Sigmoid colon (tissue), 7 donors: ENCODE measurements around the gene ZNF511. TPM values are rescaled to one million over a fixed set of nuclear protein-coding genes. Genes with fewer than 3 reads are reported as not detected.

Experiments used
- DNase-seq: peaks from one replicate; pipeline ENCODE4 v3.0.0-alpha.2; 2019
- H3K27ac ChIP-seq, 4 donors: fragments of 200-600 bp; sonication (generic); one replicate each; pipeline ENCODE4 v1.5.1; 2016 to 2019; ENCODE audit warnings: mild to moderate bottlenecking in 1 of 4
- H3K27me3 ChIP-seq, 3 donors: fragments of 200-600 bp; sonication (generic); one replicate each; pipeline ENCODE4 v1.5.1; 2019; ENCODE audit warnings: mild to moderate bottlenecking in 1 of 3
- H3K36me3 ChIP-seq, 4 donors: fragments of 200-600 bp; sonication (generic); one replicate each; pipeline ENCODE4 v1.5.1; 2016 to 2019
- H3K4me1 ChIP-seq, 4 donors: fragments of 200-600 bp; sonication (generic); one replicate each; pipeline ENCODE4 v1.5.1; 2017 to 2019
- H3K4me3 ChIP-seq, 4 donors: fragments of 200-600 bp; sonication (generic); one replicate each; pipeline ENCODE4 v1.5.1; 2017 to 2019; ENCODE audit warnings: mild to moderate bottlenecking in 2 of 4, moderate library complexity in 1 of 4
- H3K9me3 ChIP-seq, 4 donors: fragments of 200-600 bp in 3 of 4; sonication (generic) in 3 of 4; one replicate each; pipeline versions ENCODE4 v1.5.1 to v1.6.1; 2013 to 2019
- EP300 ChIP-seq, 4 donors: sonication (generic); formaldehyde crosslinking; IDR thresholded peaks; one replicate each; pipeline ENCODE4 v1.6.1; 2017; ENCODE audit warnings: antibody characterized with exemption in 4 of 4
- POLR2A ChIP-seq, 2 donors: fragments of 450-650 bp; IDR thresholded peaks; one replicate each; pipeline ENCODE4 v1.6.1; 2016; ENCODE audit warnings: antibody characterized with exemption in 2 of 2, mild to moderate bottlenecking in 2 of 2, moderate library complexity in 2 of 2
- POLR2AphosphoS5 ChIP-seq, 4 donors: sonication (generic); formaldehyde crosslinking; IDR thresholded peaks; one replicate each; pipeline ENCODE4 v1.6.1; 2017; ENCODE audit warnings: antibody characterized with exemption in 4 of 4
- WGBS, 2 donors: extraction: QIAGEN DNeasy Blood & Tissue Kit; methylation state at CpG; one replicate each; pipeline ENCODE4 v1.1.7; 2013; 5-methylcytosine and 5-hydroxymethylcytosine counted together
- intact Hi-C: fragments of 100-400 bp; cut with DNase I; formaldehyde crosslinking; loops from one replicate; pipeline ENCODE4 v1.15.1; 2023
- polyA plus RNA-seq, 3 donors: library from polyadenylated mRNA; stranded (reverse); fragments of 200-250 nt; gene quantifications; one replicate each; pipeline ENCODE4 v1.2.3, GENCODE V29; 2013
- total RNA-seq, 4 donors: library from RNA; depleted of rRNA; stranded (reverse); fragments of >200 nt; gene quantifications; one replicate each; pipeline ENCODE4 v1.1.0, GENCODE V29; 2016
- TF ChIP-seq, protein P1 (sequence below), 4 experiments: fragments of 450-650 bp in 3 of 4; fragments of 200-600 bp in 1 of 4; IDR thresholded peaks; one replicate each; pipeline ENCODE4 v1.5.1; 2016 to 2019; ENCODE audit warnings: antibody characterized with exemption in 4 of 4, mild to moderate bottlenecking in 3 of 4, moderate library complexity in 2 of 4
- donor health status: healthy with polysubstance abuse.
- donor health status: Bipolar disorder and iron deficiency.
- donor health status: healthy.

The ZNF511 gene
- total and polyA plus RNA-seq, 7 donors, result 34.7 to 55.6 (median 47.4) TPM

DNA sequence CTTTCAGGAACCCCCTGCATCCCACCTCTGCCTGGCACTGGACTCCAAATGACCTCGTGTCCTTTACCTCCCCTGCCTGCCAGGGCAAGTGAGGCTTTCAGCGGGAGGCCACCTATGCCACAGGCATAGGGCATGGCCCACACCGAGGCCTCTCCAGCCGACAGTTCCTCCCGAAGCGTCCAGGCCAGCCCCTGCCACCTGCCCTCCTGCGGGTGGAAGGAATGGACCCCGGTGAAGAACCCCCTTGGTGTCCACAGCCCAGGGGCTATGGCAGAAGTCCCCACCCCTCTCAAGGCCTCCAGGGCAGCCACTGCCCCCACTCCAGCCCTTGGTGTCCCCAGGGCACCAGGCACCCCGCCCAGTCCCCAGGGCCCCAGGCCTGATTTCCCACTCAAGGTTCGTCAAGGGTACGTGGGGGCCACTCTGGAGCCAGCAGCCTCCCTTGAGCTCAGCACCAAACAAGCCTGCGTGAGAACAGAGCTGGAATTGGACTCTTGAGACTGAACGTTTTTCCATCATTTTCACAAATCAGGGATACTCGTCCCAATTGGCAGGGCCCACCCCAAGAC, 46.0 kb downstream of the ZNF511 start:
- WGBS, 2 donors, result 94 to 95% methylated on average over 14 of the region's 14 CpGs
- TF ChIP-seq POLR2AphosphoS5 (IDR thresholded peaks at IDR 0.05) (no peak), EP300 (IDR thresholded peaks at IDR 0.05) (no peak), POLR2A (IDR thresholded peaks at IDR 0.05) (no peak)
- TF ChIP-seq, protein P1, sequence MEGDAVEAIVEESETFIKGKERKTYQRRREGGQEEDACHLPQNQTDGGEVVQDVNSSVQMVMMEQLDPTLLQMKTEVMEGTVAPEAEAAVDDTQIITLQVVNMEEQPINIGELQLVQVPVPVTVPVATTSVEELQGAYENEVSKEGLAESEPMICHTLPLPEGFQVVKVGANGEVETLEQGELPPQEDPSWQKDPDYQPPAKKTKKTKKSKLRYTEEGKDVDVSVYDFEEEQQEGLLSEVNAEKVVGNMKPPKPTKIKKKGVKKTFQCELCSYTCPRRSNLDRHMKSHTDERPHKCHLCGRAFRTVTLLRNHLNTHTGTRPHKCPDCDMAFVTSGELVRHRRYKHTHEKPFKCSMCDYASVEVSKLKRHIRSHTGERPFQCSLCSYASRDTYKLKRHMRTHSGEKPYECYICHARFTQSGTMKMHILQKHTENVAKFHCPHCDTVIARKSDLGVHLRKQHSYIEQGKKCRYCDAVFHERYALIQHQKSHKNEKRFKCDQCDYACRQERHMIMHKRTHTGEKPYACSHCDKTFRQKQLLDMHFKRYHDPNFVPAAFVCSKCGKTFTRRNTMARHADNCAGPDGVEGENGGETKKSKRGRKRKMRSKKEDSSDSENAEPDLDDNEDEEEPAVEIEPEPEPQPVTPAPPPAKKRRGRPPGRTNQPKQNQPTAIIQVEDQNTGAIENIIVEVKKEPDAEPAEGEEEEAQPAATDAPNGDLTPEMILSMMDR (IDR thresholded peaks at IDR 0.05), result no peak
- intact Hi-C loops, result no loop called here
- H3K36me3 ChIP-seq, result no peaks in the 10 kb centered on the region
- H3K9me3 ChIP-seq, result no peaks in the 10 kb centered on the region
- peak; percentile 55 for DNase-seq
- no peak overlapping the region for H3K27ac ChIP-seq
- peaks cover 0 to 18% (median 16%) of the 10 kb centered on the region in 4 donors for H3K4me1 ChIP-seq
- H3K27me3 ChIP-seq, result peaks cover 3 to 61% (median 27%) of the 10 kb centered on the region in 3 donors
- H3K4me3 ChIP-seq, result no peak overlapping the region

GRCh38 chr10:133355266-133355665, 46.6 kb downstream of the ZNF511 start:
- H3K27ac ChIP-seq, result no peak overlapping the region
- intact Hi-C loops, result no loop called here
- H3K36me3 ChIP-seq, result no peaks in the 10 kb centered on the region
- peaks cover 3 to 56% (median 26%) of the 10 kb centered on the region in 3 donors for H3K27me3 ChIP-seq
- H3K4me3 ChIP-seq, result no peak overlapping the region
- 91 to 92% methylated on average over 6 of the region's 6 CpGs for WGBS, 2 donors
- DNase-seq, result peak; percentile 55
- TF ChIP-seq POLR2A (IDR thresholded peaks at IDR 0.05) (no peak), EP300 (IDR thresholded peaks at IDR 0.05) (no peak), POLR2AphosphoS5 (IDR thresholded peaks at IDR 0.05) (no peak)
- TF ChIP-seq, protein P1 (IDR thresholded peaks at IDR 0.05), result no peak
- no peaks in the 10 kb centered on the region for H3K9me3 ChIP-seq
- H3K4me1 ChIP-seq, result peaks cover 0 to 18% (median 16%) of the 10 kb centered on the region in 4 donors

DNA sequence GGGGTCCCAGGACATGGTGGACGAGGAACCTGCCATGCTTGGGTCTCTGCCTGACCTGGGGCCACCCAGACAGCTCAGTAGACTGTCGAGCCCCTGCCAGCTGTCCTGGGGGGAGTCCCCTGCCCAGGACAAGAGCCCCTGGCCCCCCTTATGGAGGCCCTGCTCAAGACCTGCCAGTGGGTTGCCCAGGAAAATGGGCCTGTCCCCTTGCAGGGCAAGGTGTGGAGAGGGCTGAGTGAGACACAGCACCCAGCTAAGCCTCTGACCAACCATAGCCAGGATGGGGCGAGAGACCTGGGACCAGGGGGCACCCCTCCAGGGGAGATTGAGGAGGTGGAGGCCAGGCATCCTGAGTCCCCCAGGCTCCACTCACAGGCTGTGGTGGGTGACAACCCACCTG, 47.3 kb downstream of the ZNF511 start:
- Histone ChIP-seq H3K4me3 (no peak overlapping the region), H3K27me3 (peaks cover 3 to 53% (median 26%) of the 10 kb centered on the region in 3 donors), H3K36me3 (no peaks in the 10 kb centered on the region), H3K9me3 (no peaks in the 10 kb centered on the region), H3K27ac (no peak overlapping the region), H3K4me1 (peaks cover 0 to 18% (median 16%) of the 10 kb centered on the region in 4 donors)
- DNase-seq, result no peak
- WGBS, 2 donors, result 95 to 97% methylated on average over 3 of the region's 3 CpGs
- TF ChIP-seq, protein P1 (IDR thresholded peaks at IDR 0.05), result no peak
- no peak for TF ChIP-seq EP300 (IDR thresholded peaks at IDR 0.05)
- no peak for TF ChIP-seq POLR2AphosphoS5 (IDR thresholded peaks at IDR 0.05)
- no peak for TF ChIP-seq POLR2A (IDR thresholded peaks at IDR 0.05)
- intact Hi-C loops, result no loop called here

- DNase-seq, result no peak
- H3K4me3 ChIP-seq, result peak overlapping the region; percentile 37 to 62 (median 57)
- TF ChIP-seq EP300 (IDR thresholded peaks at IDR 0.05), result no peak
- TF ChIP-seq, protein P1 (IDR thresholded peaks at IDR 0.05), result no peak
- no peak for TF ChIP-seq POLR2A (IDR thresholded peaks at IDR 0.05)
- TF ChIP-seq POLR2AphosphoS5 (IDR thresholded peaks at IDR 0.05), result no peak
- peaks cover 3 to 46% (median 26%) of the 10 kb centered on the region in 3 donors for H3K27me3 ChIP-seq
- peaks cover 0 to 18% (median 16%) of the 10 kb centered on the region in 4 donors for H3K4me1 ChIP-seq
- 45 to 53% methylated on average over 27 of the region's 27 CpGs for WGBS, 2 donors
- intact Hi-C loops, result no loop called here
- no peaks in the 10 kb centered on the region for H3K9me3 ChIP-seq
- H3K36me3 ChIP-seq, result peaks cover 0 to 4% (median 0%) of the 10 kb centered on the region in 4 donors
- H3K27ac ChIP-seq, result no peak overlapping the region
Observed at GRCh38 chr10:133356549-133357284, 48.0 kb downstream of the ZNF511 start.
